B cell (primary cell): ENCODE measurements around the gene DGKE. TPM values are rescaled to one million over a fixed set of nuclear protein-coding genes. Genes with fewer than 3 reads are reported as not detected.

Source experiments
- ATAC-seq: fragments of 200-7000 bp; cut with Tn5 transposase; one replicate; pipeline ENCODE4 v1.10.0; 2021; ENCODE audit warnings: low read depth, mild to moderate bottlenecking, moderate number of reproducible peaks, moderate library complexity
- CTCF ChIA-PET: fragments of 350-600 bp; sonication (Branson Sonifier 250); formaldehyde crosslinking; loops from one replicate; lab custom pipeline; 2021; ENCODE audit warnings: antibody characterized with exemption, inconsistent platforms; lab: Charles Lee
- POLR2A ChIA-PET: fragments of 350-600 bp; sonication (Branson Sonifier 250); formaldehyde crosslinking; loops from one replicate; lab custom pipeline; 2021; ENCODE audit warnings: antibody characterized with exemption; lab: Charles Lee
- DNase-seq: peaks from one replicate; pipeline ENCODE4 v3.0.0; 2013
- H2AFZ ChIP-seq: 2 replicates; pipeline ENCODE4 v1.6.1; 2012; ENCODE audit warnings: mild to moderate bottlenecking, low read depth, low read length; ENCODE audit not compliant: insufficient read depth, poor library complexity, severe bottlenecking
- H3K27ac ChIP-seq, 2 donors: 1 replicate in 1 of 2; 2 replicates in 1 of 2; pipeline ENCODE4 v1.5.1; 2012 to 2013; ENCODE audit warnings: low read length in 2 of 2, mild to moderate bottlenecking in 2 of 2, moderate library complexity in 1 of 2
- H3K27me3 ChIP-seq, 4 experiments: fragments of 200-600 bp in 1 of 4; sonication (generic) in 1 of 4; replicated peaks in 1 of 4; 1 replicate in 2 of 4; 2 replicates in 2 of 4; pipeline versions ENCODE4 v1.6.1 to v1.7.0; 2013 to 2016; ENCODE audit warnings: low read length in 3 of 4, mild to moderate bottlenecking in 2 of 4, mixed read lengths in 1 of 4, moderate library complexity in 1 of 4; ENCODE audit not compliant: insufficient read depth in 4 of 4, control insufficient read depth in 3 of 4; ENCODE audit errors: control extremely low read depth in 1 of 4
- H3K36me3 ChIP-seq, 2 experiments: replicated peaks in 1 of 2; 1 replicate in 1 of 2; 2 replicates in 1 of 2; pipeline versions ENCODE4 v1.6.1 to v1.7.1; 2013; ENCODE audit warnings: low read length in 1 of 2; ENCODE audit not compliant: insufficient read depth in 2 of 2, control insufficient read depth in 1 of 2; ENCODE audit errors: control extremely low read depth in 1 of 2, extremely low read depth in 1 of 2
- H3K4me1 ChIP-seq, 2 donors: fragments of 200-600 bp in 1 of 2; sonication (generic) in 1 of 2; 1 replicate in 1 of 2; 2 replicates in 1 of 2; pipeline versions ENCODE4 v1.5.1 to v1.6.1; 2013 to 2017; ENCODE audit warnings: low read length in 2 of 2; ENCODE audit not compliant: control insufficient read depth in 2 of 2, insufficient read depth in 2 of 2
- H3K4me2 ChIP-seq: replicated peaks from 2 replicates; pipeline ENCODE3; 2012; ENCODE audit warnings: mild to moderate bottlenecking, low read depth, low read length; ENCODE audit not compliant: poor library complexity, severe bottlenecking
- H3K4me3 ChIP-seq, 5 experiments: fragments of 200-600 bp in 1 of 5; sonication (generic) in 1 of 5; 1 replicate in 3 of 5; 2 replicates in 2 of 5; pipeline versions ENCODE4 v1.5.1 to v1.7.0; 2011 to 2016; ENCODE audit warnings: low read length in 4 of 5, mild to moderate bottlenecking in 4 of 5, low read depth in 2 of 5, control low read depth in 1 of 5, moderate library complexity in 1 of 5; ENCODE audit not compliant: insufficient read depth in 1 of 5; ENCODE audit errors: control extremely low read depth in 1 of 5, extremely low read depth in 1 of 5
- H3K79me2 ChIP-seq: fragments of 200-600 bp; sonication (generic); one replicate; pipeline ENCODE4 v1.6.0; 2016; ENCODE audit warnings: low read length; ENCODE audit not compliant: control insufficient read depth, insufficient read depth
- H3K9ac ChIP-seq: fragments of 200-600 bp; sonication (generic); 2 replicates; pipeline ENCODE4 v1.6.1; 2017; ENCODE audit warnings: mild to moderate bottlenecking, low read length, moderate library complexity
- H3K9me3 ChIP-seq, 3 donors: one replicate each; pipeline versions ENCODE4 v1.6.1 to v1.7.1; 2013; ENCODE audit warnings: low read length in 2 of 3; ENCODE audit not compliant: control insufficient read depth in 2 of 3, insufficient read depth in 1 of 3; ENCODE audit errors: control extremely low read depth in 1 of 3
- H4K20me1 ChIP-seq: 2 replicates; pipeline ENCODE4 v1.6.0; 2012; ENCODE audit warnings: mild to moderate bottlenecking, low read length; ENCODE audit not compliant: insufficient read depth, control insufficient read depth, poor library complexity, severe bottlenecking
- H3K27ac Mint-ChIP-seq: one replicate; pipeline ENCODE4 v1.8.0; 2021; ENCODE audit warnings: mixed read lengths
- H3K27me3 Mint-ChIP-seq: one replicate; pipeline ENCODE4 v1.8.0; 2021; ENCODE audit warnings: mixed read lengths
- H3K4me1 Mint-ChIP-seq: one replicate; pipeline ENCODE4 v1.8.0; 2021; ENCODE audit warnings: mixed read lengths
- H3K4me3 Mint-ChIP-seq: one replicate; pipeline ENCODE4 v1.8.0; 2021; ENCODE audit warnings: mixed read lengths
- H3K9me3 Mint-ChIP-seq: one replicate; pipeline ENCODE4 v1.8.0; 2022; ENCODE audit warnings: mixed read lengths; ENCODE audit not compliant: insufficient read depth
- EZH2 ChIP-seq: IDR thresholded peaks from 2 replicates; pipeline ENCODE4 v1.6.1; 2012; ENCODE audit warnings: borderline replicate concordance, low read depth, mild to moderate bottlenecking, moderate library complexity, low read length; ENCODE audit not compliant: insufficient read depth, poor library complexity, severe bottlenecking
- WGBS: methylation state at CpG from one replicate; pipeline ENCODE4 v1.1.5; 2013; ENCODE audit warnings: missing lambda C conversion rate; ENCODE audit not compliant: insufficient coverage; 5-methylcytosine and 5-hydroxymethylcytosine counted together
- intact Hi-C: fragments of 100-400 bp; cut with micrococcal nuclease; formaldehyde crosslinking; loops from one replicate; pipeline ENCODE4 v1.10.0; 2022
- polyA plus RNA-seq: library from polyadenylated mRNA; depleted of rRNA; stranded (reverse); fragments of >200 nt; gene quantifications from 2 replicates; pipeline ENCODE4 v1.2.3, GENCODE V29; 2012
- total RNA-seq, 2 donors: library from RNA; stranded (reverse); fragments of 120-200 nt in 1 of 2; gene quantifications; 1 replicate in 1 of 2; 2 replicates in 1 of 2; pipeline versions ENCODE4 v1.2.3 to v1.2.4, GENCODE V29; 2013 to 2022
- TF ChIP-seq, protein P1 (sequence below): fragments of 200-600 bp; IDR thresholded peaks from one replicate; pipeline ENCODE4 v1.8.0; 2022; ENCODE audit warnings: antibody characterized with exemption, mild to moderate bottlenecking

The DGKE gene
- total and polyA plus RNA-seq, 2 donors (not counting 1 experiment from before 2014, with no cell fraction given) = 8.9 to 28.1 TPM

DNA sequence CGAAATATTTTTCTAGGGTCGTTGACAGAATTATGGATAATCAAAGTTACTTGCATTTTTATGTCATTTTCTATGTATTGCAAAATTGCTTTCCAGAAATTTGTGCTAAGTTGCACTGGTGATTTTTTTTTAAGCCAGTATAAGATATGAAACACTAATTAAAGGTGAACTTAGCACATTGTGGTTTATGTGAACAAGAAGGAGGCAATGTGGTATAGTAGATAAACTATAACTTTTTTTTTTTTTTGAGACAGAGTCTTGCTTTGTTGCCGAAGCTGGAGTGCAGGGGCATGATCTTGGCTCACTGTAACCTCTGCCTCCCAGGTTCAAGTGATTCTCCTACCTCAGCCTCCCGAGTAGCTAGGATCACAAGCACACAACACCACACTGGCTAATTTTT is 13.2 kb downstream of the DGKE start:
- Mint-ChIP-seq H3K4me3 (no peak overlapping the region), H3K27me3 (no peaks in the 10 kb centered on the region), H3K27ac (no peak overlapping the region), H3K4me1 (peaks cover 3% of the 10 kb centered on the region), H3K9me3 (no peaks in the 10 kb centered on the region)
- no peaks in the 10 kb centered on the region for H3K4me1 ChIP-seq
- H3K4me3 ChIP-seq = no peak overlapping the region
- ChIA-PET POLR2A (no interaction called here), CTCF (no interaction called here)
- H2AFZ ChIP-seq = no peak overlapping the region
- TF ChIP-seq, protein P1, sequence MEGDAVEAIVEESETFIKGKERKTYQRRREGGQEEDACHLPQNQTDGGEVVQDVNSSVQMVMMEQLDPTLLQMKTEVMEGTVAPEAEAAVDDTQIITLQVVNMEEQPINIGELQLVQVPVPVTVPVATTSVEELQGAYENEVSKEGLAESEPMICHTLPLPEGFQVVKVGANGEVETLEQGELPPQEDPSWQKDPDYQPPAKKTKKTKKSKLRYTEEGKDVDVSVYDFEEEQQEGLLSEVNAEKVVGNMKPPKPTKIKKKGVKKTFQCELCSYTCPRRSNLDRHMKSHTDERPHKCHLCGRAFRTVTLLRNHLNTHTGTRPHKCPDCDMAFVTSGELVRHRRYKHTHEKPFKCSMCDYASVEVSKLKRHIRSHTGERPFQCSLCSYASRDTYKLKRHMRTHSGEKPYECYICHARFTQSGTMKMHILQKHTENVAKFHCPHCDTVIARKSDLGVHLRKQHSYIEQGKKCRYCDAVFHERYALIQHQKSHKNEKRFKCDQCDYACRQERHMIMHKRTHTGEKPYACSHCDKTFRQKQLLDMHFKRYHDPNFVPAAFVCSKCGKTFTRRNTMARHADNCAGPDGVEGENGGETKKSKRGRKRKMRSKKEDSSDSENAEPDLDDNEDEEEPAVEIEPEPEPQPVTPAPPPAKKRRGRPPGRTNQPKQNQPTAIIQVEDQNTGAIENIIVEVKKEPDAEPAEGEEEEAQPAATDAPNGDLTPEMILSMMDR = no peak
- no peak for TF ChIP-seq EZH2
- H3K9me3 ChIP-seq = no peaks in the 10 kb centered on the region
- no peaks in the 10 kb centered on the region for H4K20me1 ChIP-seq
- peaks cover 2 to 37% of the 10 kb centered on the region in 2 experiments for H3K36me3 ChIP-seq
- ATAC-seq (no peak), DNase-seq (no peak)
- no peak overlapping the region for H3K4me2 ChIP-seq
- no CpG with 5 or more reads among the region's 4 CpGs for WGBS
- H3K27me3 ChIP-seq = no peaks in the 10 kb centered on the region
- H3K9ac ChIP-seq = no peak overlapping the region
- no peaks in the 10 kb centered on the region for H3K79me2 ChIP-seq
- no peak overlapping the region for H3K27ac ChIP-seq
- intact Hi-C loops = no loop called here

DNA sequence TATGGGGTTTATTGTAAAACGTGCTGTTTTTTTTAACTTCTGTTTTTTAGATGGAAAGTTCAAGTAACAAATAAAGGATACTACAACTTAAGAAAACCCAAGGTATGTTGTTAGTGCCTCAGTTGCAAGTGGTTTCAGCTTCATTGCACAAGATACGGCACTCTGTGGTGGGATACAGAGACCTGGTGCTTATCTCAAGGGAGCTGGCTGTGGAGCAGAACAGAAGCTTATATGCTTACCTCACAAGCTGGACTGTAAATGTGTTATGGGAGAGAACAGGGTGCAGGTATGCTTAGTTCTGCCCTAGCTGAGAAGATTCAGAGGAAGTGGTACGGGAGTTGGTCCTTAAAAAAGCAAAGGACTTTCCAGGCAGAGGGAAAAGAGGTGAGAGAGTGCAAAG is 15.2 kb downstream of the DGKE start:
- WGBS = 82% methylated on average over 2 of the region's 3 CpGs
- no peak overlapping the region for H3K4me3 Mint-ChIP-seq

More for the DNA sequence above, 15.2 kb downstream of the DGKE start:
- Histone ChIP-seq H3K36me3 (peaks cover 2 to 29% of the 10 kb centered on the region in 2 experiments), H3K9me3 (no peaks in the 10 kb centered on the region), H2AFZ (no peak overlapping the region), H3K4me3 (no peak overlapping the region), H3K9ac (no peak overlapping the region), H3K79me2 (no peaks in the 10 kb centered on the region), H3K4me2 (no peak overlapping the region), H3K4me1 (no peaks in the 10 kb centered on the region), H4K20me1 (no peaks in the 10 kb centered on the region), H3K27me3 (no peaks in the 10 kb centered on the region), H3K27ac (no peak overlapping the region)
- ChIA-PET POLR2A (no interaction called here), CTCF (no interaction called here)
- H3K27me3 Mint-ChIP-seq = no peaks in the 10 kb centered on the region
- ATAC-seq (no peak), DNase-seq (no peak)
- TF ChIP-seq EZH2 = no peak
- TF ChIP-seq, protein P1 = no peak
- intact Hi-C loops = no loop called here
- no peaks in the 10 kb centered on the region for H3K9me3 Mint-ChIP-seq
- no peak overlapping the region for H3K27ac Mint-ChIP-seq
- H3K4me1 Mint-ChIP-seq = peaks cover 3% of the 10 kb centered on the region
